ENCODE data around the gene PPP1R2C.

The PPP1R2C gene

DNA sequence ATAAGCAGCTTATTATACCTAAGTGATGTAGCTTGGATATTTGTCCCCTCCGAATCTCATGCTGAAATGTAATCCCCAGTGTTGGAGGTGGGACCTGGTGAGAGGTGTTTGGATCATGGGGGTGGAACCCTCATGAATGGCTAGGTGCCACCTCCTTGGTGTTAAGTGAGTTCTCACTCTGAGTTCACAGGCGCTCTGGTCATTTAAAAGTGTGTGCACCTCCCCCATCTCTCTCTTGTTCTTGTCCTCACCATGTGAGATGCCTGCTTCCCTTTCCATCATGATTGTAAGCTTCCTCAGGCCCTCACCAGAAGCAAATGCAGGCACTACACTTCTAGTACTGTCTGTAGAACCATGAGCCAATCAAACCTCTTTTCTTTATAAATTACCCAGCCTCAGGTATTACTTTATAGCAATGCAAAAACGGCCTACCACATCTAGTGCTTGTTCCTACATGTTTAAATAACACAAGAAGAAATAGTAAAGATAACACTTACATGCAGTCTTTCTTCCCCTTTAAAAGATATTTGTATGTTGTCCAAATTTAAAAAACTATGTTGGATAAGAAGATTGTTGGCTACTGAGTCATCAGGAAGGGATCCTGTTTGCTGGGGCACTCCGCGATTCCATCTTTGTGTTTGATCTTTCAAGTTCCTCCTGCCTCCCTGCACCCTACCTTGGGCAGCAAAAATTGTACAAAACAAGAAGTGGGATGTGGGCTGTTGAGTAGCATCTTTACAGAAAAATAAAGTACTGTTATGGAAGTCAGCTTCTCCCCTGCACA is 29.7 kb downstream of the PPP1R2C start:
- DNase-seq (ENCODE audit: low read depth in 2 of 2): no peak

DNA sequence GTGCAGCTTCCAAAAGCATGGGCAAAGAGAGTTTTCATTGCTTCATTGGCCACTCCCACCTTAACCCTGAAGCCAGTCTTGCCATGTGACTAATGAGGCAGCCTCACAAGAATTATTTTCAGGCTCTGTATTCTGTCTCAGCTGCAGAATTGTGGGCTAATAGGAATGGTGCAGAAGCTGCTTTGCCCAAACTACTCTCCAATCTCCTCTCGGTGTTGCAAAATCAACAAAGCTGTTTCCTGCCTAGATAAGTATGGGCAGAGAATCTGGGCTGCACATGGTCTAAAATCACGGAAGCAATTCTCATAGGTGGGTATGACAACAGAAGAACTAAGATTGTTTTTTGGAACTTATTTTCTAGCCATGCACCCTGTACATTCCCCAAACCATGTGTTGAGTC is 31.4 kb downstream of the PPP1R2C start:
- DNase-seq (ENCODE audit: low read depth in 2 of 2): no peak

DNA sequence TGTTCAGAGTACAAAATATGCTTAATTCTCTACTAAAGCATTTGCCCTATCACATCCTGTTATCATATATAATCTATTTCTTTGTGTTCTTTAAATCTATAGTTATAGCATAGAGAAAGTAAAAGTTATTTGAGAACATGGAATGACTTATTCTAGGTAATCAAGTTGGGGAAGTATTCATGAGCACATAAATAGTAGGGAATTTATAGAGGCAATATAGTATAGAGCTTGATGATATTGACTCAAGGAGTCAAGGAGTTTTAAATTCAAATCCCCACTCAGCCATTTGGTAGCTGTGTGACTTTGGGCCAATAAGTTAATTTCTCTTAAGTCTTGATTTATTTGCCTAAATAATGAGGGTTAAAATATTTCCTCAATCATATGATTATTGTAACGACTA is 37.5 kb downstream of the PPP1R2C start:
- DNase-seq (ENCODE audit: low read depth in 2 of 2): no peak

DNA sequence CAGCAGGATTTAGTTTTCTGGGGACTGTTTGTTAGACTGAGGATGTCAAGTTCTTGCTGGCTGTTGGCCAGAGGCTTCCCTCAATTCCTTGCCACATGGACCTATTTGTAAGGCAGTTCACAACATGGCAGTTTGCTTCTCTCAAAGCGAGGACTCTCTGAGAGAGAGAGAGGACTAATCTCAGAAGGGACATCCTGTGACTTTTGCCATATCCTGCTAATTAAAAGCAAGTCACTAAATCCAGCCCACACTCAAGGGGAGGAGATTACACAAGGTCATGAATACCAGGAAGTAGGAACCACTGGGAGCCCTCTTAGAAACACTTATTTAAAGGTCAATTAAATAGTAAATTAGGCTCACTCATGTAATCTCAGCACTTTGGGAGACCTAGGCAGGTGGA is 38.2 kb downstream of the PPP1R2C start:
- DNase-seq (ENCODE audit: low read depth in 2 of 2): no peak

DNA sequence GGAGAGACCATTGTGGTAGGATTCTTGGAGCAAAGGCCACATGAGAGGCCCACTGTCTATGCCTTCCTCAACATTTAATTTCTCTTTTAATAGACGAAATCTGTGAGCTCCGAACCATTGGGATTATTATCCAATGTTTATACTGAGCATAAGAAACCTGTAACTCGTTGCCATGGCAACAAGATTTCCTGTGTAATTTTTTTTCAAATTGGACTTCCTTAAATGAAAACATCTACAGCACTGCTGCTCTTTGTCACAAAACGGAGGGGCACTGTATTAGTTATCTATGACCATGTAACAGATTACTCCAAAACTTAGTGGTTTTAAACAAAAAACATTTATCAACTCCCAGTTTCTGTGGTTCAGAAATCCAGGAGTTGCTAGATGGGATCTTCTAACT is 38.7 kb downstream of the PPP1R2C start:
- no peak for DNase-seq (ENCODE audit: low read depth in 2 of 2)

DNA sequence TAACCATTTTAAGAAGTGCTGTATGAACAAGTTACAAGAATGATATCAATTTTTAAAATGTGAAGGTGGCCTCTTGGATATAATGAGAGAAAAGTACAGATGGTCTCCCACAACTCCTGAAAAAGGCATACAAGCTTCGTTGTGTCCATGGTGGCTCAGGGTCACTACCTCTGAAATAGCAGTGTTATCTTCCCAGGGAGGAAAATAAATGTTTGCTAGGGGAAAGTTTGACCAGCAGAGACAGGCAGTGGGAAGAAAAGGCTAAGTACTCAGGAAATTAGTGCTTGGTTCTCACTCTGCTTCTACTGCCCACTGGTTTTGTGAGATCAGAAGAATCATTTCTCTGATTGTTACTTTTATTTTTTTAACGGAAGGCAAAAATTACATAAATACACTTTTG is 39.4 kb downstream of the PPP1R2C start:
- no peak for DNase-seq (ENCODE audit: low read depth in 2 of 2)

DNA sequence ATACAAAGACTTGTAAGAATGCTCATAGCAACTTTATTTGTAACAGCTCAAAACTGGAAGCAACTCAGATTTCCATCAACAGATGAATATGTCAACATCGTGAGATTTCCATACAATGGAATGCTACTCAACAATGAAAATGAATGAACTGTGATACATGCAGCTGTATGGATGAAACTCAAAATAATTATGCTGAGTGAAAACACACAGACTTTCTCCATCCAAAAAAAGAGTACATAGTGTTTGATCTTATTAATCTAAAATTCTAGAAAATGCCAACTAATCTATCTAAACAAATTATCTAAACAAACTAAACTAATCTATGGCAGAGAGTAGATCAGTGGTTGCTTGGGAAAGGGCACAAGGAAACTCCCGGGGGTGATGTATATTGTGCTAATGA is 42.7 kb downstream of the PPP1R2C start:
- DNase-seq (ENCODE audit: low read depth in 2 of 2): no peak

DNA sequence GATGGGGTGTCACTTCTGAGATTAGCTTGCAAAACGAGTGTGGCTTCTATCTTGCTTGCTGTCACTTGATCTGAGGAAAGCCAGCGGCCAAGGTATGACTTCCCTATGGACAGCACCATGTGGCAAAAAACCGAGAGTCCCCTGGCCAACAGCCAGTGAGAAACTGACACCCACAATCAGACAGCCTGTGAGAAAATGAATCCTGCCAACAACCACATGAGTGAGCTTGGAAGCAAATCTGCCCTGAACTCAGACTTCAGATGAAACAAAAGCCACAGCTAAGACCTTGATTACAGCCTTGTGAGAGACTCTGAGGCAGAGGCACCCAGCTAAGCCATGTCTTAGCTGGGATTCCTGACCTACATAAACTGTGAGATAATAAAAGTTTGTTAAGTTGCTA is 45.5 kb downstream of the PPP1R2C start:
- DNase-seq (ENCODE audit: low read depth in 2 of 2): no peak

Measured in stimulated activated CD4-positive, alpha-beta T cell treated with anti-CD3 and anti-CD28 coated beads, Interleukin-12 subunit alpha, Interleukin-12 subunit beta, amount 100 ng/mL, for 24 hours (primary cell).